Activated CD4-positive, alpha-beta T cell treated with anti-CD3 and anti-CD28 coated beads for 4 hours (primary cell): ENCODE results near the gene CTU2.

ENCODE experiments used
- DNase-seq, 2 donors: peaks; one replicate each; pipeline ENCODE4 v3.0.0-alpha.2; 2020

Gene CTU2

DNA sequence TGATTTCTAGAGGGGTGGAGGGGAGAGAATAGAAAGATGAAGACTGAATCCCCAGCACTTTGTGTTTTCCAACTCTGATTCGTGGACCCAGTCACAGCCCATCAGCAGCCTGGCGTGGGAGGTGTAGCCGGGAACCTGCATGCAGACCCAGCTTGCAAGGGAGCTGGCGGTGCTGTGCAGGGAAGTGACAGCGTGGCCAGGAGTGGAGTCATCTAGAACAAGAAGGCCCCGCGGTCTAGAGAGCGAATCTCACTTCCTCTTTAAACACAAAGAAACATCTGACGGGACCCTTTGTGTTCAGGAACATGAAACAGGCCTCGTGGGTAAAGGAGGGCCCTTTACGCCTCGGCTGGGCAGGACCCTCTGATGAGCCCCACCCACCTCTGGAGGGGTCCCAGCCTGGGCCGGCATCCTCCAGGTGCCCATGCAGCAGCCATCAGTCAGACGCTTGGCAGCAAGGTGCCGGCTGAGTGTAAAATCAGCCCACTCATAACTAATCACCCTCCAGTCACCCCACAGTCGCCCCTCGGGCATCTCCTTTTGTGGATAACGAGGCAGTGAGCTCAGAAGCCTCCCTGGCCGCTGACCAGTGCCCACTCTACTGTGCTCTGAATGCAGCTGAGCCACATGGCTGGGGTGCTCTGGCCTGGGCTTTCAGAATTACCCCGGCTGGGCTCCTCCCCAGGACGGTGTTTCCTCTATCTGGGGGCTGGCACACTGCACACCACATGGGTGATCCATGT lies 24.4 kb upstream of the CTU2 start:
- DNase-seq, result peak in 1 of 2 donors; percentile 55

DNA sequence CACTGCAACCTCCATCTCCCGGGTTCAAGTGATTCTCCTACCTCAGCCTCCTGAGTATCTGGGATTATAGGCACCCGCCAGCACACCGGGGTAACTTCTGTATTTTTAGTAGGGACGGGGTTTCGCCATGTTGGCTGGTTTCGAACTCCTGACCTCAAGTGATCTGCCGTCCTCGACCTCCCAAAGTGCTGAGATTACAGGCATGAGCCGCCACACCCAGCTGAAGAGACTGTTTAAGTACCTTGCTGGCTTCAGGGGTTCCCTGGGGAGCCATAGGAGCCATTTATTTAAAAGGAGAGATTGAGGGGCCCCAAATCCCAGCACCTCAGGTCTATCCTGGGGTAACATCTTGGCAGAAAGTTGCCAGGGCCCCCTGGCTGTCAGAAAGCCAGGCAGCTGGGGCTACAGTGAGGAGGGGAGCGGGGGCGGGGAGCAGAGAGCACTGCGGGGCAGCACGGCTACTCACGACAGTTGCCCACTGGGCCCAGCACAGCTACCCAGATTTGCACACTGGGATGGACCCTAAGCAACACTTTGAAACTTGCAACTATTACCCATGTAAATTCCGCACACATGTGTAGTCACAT lies 21.6 kb upstream of the CTU2 start:
- no peak for DNase-seq

DNA sequence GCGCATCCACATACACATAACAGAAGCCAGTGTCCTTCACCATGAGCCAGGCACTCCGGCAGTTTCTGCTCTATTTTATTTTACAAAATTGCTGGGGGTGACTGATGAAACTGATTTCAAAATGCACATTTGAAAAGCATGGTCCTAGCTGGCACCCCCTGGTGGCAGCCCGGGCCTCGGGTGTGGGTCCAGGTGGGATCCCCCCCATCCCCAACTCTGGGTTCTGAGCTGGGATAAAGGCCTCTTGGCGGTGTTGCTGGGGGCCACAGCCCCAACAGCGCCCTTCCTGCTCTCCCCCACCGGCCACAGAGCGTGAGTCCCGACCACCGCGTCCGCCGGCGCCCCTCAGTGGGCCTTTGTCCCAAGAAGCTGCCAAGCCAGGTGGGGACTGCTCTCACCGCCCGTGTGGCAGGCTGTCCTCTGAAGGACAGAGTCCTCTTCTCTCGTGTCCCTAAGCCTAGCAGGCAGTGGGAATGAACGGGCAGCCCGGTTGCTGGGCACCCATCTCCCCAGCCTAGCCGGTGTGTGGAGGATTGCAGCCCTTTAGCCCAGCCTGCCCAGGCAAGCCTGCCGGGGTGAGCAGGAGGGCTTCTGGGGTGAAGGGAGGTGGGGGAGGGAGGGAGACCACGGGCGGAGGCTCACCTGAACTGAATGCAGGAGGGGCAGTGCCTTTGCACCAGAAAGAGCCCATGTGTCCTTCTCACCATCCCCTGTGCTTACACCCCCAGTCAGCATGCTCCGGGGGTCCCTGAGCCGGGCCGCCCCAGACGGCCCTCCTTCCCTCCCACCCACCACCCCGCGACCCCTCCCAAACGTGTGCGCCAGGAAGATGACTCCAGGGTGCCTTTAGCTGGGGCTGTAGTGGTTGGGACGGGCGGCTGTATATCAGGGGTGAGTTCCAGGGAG lies 20.9 kb upstream of the CTU2 start:
- DNase-seq, result peak; percentile 64

DNA sequence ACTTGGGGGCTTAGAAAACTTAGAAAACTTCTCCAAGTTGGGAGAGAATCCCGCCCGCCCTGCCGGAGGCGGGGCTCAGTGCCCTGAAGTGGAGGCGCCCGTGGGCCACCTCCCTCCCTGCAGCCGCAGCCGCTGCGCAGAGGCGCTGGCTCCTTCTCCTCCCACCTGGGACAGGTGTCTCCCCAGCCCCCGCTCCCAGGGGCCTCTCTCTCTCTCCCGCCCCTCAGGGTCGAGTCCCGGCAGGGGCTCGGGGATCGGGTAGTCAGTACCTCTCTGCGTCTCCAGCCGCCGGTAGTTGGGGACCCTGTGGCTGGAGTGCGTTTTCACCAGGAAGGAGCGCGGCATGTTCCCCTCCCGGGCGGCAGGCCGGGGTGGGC lies 20.3 kb upstream of the CTU2 start:
- no peak for DNase-seq

DNA sequence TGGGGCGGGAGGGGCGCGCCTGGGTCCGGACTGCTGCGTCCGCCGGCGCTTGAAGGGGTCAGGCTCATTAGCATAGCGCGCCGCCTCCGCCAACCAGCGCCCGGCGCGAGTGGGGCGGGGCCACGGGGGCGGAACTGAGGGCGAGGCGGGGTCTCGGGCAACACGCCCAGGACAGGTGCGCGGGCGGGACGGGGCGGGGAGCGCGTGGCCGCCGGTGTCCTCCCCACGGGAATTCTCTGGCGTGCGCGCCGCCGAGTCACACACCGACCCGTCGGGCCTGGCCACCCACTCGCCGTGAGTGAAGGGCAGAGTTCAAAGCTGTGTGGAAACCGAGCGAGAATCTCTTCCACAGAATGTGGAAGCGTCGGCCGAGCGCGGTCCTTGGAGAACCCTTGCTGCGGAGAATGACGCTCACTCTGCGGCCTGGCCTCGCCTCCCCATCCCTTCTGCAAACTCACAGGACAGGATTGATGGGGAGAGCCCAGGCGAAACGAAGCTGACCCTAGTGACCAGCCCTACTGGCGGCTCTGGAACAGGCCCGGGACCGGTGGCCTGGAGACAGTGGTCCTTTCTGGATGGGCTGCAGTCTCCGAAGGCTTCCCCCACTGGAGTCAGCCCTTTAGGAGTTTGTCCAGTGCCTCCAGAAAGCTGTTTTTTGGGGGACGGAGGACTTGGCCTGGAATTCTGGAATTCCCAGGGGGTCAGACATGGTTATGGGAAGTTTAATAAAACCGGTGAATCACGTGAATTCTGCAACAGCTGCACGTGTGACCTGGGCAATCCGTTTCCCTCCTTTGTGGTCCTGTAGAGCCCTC lies 19.7 kb upstream of the CTU2 start, which contains the start of gene SNAI3:
Gene SNAI3 (minus strand): TSS at position 69 of the 815 bp plus-strand sequence. CDS start 101 bp downstream, outside the sequence.
- DNase-seq, result peak; percentile 85 to 86

DNA sequence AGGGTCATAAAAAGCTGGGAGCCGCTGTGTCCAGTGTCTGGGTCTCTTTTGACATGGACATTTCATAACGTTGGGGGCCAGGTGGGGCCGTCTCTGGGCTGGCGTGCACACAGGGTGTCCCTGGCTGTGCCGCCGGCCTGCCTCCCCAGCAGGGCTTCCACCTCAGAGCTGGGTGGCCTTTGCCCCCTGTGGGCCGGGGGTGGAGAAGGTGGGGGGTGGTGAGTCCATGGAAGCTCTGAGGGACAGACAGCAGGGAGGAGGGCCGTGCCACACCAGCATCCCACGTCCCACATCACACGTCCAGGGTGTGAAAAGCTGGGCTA lies 19.1 kb upstream of the CTU2 start:
- no peak for DNase-seq

DNA sequence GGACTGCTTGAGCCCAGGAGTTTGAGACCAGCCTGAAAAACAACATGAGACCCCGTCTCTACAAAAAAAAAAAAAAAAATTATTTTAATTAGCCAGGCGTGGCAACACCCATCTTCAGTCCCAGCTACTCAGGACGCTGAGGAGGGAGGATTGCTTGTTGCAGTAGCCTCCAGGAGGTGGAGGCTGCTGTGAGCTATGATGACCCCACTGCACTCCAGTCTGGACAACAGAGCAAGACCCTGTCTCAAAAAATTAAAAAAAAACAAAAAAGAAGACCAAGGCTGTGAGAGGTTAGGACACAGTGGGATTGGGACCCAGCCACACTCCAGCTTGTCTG lies 18.7 kb upstream of the CTU2 start:
- no peak for DNase-seq

DNA sequence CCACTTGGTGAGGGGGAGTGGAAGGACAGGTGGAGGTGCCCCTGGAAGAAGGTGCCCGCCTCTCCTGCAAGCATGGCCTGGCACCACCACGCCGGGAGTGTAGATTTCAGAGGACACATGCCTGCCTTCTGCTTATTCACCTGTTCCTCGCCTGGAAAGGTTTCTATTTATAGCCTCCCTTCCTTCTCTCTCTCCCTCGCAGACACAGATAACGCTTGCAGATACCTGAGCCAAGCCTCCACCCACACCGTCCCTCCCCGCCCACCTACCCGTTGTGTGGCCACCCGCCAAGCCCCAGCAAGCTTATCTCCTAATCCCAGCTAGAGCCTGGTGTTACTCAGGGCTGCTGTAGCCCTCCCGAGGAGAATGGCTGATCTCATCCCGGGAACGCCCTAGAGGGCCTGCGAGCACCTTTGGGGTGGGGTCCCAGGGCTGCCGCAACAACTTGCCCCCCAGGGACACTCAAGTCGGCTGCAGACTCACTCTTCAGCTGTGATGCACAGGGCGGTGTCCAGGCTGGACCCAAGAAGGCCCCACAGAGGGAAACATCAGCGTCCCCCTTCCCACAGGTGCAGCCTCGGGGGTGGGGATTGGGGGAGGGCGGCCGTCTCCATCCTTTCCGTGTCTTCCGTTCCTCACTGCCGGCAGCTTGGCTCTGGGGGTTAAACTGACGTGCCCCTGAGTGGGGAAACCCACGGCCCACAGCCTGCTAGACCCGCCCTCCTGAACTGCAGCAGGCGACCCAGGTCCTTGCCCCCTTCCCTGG lies 18.1 kb upstream of the CTU2 start:
- no peak for DNase-seq

DNA sequence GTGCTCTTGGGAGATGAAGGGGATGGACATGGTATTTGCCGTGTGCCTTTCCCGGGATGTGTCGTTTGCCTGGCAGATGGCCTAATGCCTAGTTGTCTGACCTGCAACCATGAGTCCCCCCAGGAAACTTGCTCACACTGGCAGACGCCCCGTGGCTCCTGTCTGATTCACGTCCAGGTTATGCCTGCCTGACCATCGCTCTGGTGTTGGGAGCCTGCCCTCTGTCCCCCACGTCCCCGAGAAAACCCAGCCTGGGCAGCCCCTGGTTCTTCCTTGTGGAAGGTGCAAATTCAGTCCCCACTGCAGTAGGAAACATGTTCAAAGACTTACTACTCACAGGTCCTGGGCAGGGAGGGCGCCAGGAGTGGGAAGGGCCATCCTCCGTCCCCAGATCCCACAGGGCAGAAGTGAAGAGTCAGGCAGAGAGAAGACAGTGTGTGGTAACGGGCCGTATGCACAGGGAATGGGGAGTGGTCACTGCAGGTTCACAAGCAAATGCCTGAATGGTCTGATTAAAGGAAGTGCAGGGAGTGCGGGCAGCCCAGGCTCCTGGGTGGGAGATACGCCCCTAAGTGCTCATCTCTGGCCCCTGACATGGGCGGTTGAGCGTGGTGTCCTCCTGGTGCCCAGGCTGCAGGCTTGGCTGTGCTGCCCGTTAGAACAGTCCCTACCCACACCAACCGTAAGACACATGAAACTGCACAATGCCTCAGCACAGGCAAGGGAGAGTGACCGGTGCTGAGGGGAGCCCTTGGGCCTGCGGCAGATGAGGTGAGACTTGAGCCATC lies 15.8 kb upstream of the CTU2 start:
- no peak for DNase-seq

DNA sequence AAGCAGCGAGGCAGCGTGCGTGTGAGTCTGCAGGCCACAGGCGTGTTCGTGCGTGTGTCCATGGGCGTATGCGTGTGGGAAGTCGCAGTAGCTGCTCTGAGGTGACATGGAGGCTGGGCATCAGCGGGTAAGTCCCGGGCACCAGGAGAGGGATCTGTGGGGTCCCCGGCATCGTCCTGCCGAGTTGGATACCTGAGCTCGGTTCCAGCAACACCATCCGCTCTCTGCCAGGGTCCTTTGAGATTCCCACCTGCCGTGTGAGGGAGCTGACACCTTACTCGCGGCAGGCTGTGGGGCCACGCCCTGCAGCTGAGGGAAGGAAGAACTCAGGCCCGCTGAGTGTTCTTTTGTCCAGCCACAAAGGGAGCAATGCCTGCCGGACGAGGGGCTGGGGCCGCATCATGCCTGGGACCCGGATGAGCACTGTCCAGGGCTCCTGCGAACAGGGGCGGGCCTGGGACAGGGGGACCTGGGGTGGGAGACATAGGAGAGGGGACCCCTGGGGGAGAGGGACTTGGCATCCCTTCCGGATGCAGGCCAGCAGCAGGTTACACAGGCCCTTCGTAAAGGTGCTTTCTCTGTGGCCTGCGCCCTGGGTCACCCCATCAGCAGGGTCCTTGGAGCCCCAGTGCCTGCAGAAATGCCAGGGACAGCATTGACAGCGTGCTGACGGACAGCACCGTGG lies 15.0 kb upstream of the CTU2 start:
- no peak for DNase-seq

DNA sequence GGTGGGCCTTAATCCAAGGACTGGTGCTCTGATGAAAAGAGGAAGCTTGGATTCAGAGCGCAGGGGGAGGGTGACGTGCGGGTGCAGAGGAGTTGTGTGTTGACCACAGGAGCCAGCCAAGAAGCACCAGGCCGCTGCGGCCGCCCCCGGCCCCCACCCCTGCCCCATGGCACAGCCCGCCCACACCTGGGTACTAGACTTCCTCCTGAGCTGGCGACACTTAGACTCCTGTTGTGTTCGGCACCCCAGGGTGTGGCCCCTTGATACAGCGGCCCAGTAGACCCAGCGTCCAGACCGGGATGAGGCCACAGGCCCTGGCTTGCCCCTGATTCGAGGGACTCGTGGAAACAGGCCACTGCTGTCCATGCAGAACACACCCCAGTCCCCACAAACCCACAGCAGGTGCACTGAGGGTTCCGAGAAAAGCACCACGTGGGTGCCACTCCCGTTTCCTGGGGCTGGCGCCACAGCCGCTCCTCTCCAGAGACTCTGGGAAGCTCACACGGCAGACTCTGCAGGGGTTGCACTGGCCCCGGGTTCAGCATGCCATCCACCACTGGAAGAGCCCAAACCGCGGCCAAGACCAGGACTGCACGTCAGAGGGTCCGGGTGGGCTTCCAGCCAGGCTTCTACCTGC lies 14.3 kb upstream of the CTU2 start:
- peak in 1 of 2 donors; percentile 38 for DNase-seq

DNA sequence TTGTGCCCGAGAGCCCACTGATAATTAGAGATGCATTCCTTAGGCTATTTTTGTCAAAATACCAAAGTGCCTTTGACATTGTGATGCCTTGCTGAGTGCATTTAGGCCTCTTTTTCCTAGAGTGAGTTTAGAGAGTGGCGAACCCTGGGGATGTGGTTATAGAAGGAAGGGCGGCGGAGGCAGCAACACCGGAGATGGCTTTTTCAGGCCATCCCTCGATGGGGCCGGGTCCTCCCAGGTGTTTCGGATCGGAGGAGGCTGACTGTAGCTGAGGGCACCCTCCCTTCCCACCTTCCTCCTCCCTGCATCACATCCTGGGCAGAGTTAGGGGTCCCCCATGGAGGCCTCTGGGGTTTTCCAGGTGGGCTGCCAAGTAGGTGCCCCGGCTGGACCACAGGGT lies 13.4 kb upstream of the CTU2 start:
- DNase-seq, result no peak

DNA sequence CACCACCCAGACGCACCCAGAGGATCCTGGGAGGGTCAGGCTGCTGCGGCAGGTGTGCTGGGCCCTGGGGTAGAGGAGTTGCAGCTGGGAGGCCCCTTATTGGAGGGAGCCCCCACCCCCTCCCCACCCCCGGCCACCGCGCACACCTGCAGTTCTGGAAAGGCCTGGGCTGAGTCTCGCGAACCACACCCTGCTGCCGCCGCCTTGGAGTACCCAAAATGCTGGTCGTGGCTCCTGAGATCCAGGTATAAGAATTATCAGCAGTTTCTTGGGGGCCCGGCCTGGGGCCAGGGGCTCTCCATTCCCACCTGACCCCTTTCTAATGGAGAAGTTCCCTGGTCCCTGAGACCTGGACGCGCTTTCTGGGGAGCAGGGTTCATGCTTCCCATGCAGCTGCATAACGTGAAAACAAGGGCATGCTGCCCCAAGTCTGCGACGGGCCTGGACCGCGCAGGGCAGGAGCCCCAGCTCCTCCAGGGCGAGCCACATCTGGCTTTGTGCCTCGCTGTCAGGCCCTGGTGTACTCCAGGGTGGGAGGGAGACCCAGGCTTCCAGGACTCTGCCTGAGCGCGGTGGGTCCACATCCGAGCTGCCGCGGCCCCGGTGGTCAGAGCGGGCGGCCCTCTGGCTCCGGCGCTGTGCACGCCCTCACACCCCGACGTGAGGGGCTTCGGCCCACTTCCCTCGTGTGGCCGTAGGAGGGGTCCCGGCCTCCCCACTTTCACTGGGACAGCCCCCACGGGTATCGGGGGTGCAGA lies 12.7 kb upstream of the CTU2 start:
- no peak for DNase-seq

DNA sequence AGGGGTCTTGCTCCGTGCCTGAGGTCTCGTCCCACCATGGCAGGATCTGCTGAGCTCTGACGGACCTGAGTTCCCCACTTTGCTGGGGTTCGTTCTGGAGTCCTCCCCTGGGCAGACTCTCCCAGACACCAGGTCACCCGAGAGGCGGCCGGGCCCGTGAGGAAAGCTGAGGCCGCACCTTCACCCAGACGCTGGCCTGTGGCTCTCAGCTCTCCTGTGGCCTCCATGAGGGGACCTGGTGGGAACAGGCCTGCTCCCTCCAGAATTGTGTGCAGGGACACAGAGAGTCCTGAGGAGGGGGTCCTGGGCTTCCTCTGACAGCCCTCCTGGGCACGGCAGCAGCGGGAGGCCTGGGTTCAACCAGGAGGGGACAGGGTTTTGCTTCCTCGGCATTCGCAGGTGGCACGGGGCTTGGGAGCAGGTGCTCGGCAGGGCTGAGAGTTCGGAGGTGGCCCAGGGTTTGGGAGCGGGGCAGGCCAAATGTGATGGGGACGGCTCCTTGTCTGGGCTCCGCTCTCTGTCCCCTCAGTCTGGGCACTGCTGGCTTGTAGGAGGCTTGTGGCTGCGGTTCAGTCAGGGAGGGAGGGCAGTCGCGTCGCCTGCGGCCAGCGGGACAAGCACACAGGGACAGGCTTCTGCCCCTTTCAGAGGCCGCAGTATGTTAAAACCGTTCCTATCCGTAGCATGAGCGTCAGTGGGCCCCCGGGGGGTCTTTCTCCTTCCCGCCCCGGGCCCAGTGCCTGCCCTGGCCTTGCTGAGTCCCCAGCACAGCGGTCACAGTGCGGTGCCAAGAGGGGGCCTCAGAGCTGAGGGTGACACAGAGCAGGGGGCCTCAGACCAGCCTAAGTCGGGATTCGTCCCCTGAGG lies 11.8 kb upstream of the CTU2 start:
- no peak for DNase-seq

DNA sequence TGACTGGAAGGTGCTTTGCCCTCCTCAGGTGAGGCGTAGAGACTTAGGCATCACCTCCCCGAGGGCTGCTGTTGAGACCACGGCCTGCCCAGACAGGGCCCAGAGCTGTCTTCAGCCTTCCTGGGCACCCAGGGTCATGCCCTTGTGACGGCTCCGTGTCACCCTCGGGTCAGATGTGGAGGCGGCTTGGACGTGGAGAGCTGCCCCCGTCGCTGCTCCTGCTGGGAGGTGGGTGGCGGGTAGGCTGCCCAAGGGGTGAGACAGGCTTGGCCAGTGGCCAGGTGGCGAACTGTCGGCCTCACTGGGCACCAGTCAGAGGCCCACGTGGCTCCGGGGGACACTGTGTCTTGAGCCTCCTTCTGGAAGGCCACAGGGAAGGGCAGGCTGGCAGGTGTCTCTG lies 11.1 kb upstream of the CTU2 start:
- no peak for DNase-seq

DNA sequence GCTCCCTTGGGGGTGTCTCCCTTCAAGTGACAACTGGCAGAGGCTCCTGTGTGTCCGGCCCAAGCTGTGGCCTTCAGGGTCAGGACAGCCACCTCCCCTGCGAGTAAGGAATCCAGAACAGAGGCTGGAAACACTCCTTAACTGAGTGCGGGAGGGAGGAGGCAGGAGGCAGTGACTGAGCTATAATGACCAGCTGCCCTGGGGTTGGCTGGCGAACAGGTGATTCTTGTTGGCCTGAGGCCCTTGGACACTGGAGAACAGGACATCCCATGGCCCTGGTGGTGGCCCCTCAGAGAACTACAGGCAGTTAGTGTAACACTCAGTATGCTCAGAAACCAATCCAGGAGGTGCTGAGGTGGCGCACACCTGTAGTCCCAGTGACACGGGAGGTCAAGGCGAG lies 10.6 kb upstream of the CTU2 start:
- DNase-seq, result no peak

DNA sequence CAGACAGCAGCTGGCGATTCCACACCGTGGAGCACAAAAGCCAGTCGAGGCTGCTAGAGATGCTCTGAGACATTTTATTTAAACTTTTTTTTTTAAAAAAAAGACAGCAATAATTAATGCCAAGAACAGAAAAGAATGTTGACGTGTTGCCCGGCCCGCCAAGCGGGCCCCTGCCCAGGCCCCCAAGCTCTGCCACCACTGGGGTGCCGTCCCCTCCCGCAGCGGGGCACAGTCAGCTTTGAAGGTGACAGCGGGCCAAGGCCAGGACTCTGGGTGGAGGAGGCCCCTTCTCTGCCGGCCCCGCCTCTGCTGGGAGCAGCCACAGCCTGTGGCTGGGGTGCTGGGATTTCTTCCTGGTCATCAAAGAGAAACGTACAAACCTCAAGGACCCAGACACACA lies 9.9 kb upstream of the CTU2 start:
- no peak for DNase-seq

DNA sequence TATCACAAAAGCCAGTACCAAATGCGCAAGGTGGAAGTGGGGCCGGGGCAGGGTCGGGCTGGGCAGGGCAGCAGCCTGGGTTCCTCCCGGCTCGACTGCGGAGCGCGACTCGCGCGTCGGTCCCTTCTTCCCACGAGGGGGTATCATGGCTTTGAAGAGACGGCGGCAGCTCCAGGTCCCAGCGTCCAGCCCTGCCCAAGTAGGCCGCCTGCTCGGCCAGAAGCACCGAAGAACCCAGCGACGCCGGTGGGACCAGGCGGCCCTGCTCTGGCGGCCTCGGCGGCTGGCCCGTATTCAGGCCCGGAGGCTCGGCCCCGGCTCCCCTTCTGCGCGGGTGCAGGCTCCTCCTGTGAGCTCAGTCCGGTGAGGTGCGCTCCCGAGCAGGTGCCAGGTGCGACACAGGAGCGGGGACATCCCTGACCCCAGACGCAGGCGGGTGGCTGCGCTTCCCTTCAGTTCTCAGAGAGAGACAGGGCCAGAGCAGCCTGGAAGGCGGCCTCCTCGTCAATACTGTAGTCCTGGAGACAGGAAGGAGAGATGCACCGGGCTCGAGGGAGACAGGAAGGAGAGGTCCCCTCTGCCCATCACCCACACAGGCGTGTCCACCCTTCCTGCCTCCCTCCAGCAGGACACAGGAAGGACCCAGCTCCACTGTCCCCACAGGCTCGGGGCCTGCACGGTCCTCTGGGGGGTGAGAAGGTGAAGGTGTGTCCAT lies 9.0 kb upstream of the CTU2 start:
- DNase-seq, result no peak
